NCI-H1694 treated with DMSO at 0.1 percent for 48 hours (cell line): ENCODE data around the gene ZNF83.
"Not testable (repeated sequence)": the region's sequence is repeated elsewhere in the genome, so short reads cannot be mapped to it uniquely, and the experiment has no call there.

Source experiments
- DNase-seq: peaks from one replicate; lab custom pipeline; 2025; lab: John Stamatoyannopoulos, UW

ZNF83 gene

DNA sequence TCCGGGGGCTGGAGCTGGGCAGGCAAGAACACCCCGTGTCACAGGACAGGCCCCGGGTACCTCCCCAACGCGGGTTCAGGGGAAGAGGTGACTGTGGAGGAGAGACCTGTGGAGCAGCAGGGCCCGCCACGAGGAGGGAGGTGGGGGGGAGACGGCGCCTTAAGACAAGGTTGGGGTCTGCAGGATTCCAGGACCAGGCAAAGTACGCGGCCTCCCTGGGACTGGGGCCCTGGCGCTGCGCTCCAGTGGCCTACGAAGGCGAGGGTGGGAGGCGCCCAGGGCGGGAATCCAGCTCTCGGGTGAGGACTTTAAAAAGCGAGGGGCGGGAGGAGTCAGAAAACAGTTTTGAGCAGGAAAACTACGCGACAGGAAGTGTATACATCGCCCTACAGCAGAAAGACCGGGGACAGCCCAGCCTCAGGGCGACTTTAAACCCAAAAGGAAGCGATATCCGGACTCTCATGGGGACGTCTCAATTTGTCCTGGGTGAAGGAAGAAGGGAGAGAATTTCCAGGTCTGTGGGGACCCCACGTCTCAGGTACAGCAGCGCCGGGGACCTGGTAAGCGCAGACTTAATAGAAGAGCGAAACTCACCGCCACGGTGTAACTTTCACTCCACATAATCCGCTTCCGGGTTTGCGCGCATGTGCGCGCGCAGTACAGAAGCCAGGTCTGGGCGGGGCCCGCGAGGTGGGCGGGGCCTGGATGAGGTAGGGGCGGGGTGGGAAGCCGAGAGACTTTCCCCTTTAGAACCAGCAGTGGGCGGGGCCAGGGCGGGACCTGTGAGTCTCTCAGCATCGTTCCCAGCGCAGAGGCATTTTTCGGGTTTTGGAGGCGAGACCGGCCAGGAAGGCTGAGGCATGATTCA is at the start of gene ZNF83:
Gene ZNF83, minus strand, starts transcription at position 638 of the 868 bp plus-strand sequence.
- DNase-seq, result no peak

DNA sequence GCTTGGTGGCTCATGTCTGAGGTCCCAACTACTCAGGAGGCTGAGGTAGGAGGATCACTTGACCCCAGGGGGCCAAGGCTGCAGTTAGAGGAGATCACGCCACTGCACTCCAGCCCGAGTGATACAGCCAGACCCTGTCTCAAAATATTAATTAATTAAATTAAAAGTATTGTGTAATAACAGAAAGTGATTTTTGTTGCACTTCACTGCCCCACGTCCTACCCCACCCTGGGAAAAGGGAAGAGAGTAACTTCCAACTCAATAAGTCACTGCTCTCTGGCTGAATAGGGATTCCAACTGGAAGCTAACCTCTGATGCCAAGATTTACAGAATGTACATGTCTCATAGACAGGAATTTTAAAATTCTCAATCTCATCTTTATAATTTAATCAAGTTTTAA is 49.5 kb upstream of the ZNF83 start:
- no peak for DNase-seq

DNA sequence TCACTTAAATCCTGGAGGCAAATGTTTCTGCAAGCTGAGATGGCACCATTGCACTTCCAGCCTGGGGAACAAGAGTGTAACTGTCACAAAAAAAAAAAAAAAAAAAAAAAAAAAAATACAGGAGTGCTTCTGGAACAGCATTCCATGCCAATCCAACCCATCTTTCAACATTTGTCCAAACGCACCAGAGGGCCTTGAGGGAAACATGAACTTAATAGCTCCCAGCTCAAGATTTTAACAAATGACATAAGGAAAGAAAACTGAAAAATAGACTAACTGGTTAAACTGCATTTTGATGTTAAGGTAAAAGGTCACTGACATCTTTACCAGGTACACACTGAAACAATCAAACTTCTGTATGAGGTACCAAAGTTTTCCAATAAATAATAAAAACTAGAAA is 47.7 kb upstream of the ZNF83 start:
- DNase-seq, result no peak

DNA sequence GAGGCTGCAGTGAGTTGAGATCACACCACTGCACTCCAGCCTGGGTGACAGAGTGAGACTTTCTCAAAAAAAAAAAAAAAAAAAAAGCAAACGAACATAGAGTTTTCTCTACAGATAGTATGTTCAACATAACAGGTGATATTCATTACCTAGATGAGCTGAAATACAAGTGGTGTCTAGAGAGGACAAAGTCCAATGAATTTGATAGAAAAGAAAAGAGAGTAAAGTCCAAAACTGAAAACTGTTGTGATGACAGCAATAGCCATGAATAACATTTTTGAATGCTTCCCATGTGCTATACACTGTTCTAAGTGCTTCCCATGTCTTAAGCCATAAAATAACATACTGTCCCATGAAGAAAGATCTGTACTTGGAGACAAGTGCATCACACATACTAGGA is 43.1 kb upstream of the ZNF83 start:
- not testable (repeated sequence) for DNase-seq

DNA sequence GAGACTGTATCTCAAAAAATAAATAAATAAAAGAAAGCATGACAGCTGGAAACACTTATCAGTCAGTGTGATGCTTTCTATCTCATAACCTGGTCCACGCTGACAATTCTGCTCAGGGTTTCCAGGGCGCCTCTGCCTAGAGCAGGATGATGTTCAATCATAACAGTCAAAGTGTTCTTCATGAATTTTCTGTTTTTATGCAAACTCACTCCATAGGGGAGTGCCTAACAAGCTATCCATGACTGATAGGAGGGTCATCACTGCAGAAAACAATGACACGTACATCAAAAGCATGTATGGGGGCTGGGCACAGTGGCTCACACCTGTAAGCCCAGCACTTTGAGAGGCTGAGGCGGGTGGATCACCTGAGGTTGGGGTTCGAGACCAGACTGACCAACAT is 41.4 kb upstream of the ZNF83 start:
- no peak for DNase-seq

DNA sequence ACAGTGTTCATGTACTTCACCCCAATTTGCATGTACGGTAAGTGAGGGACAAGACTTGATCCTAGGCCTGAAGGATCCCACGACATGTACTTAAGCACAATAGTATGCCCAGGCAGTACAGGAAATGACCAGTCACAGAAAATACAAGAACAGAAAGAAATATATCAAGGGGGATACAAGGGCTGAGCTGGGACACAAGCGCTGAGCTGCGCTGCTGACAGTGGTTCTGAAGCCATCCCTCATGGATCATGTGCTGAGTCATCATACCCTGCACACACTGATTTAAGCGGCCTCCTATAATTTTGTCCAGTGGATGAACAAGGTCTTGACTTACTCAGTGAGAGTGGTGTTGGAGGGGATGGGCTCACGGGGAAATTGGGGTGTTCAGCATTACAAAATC is 37.1 kb upstream of the ZNF83 start:
- not testable (repeated sequence) for DNase-seq

DNA sequence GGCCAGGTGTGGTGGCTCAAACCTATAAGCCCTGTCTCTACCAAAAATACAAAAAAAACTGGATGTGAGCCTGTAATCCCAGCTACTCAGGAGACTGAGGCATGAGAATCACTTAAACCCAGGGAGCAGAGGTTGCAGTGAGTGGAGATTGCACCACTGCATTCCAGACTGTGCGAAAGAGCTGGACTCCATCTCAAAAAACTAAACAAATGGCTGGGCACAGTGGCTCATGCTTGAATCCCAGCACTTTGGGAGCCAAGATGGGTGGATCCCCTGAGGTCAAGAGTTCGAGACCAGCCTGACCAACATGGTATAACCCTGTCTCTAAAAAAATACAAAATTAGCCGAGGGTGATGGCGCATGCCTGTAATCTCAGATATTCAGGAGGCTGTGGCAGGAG is 34.9 kb upstream of the ZNF83 start:
- no peak for DNase-seq

DNA sequence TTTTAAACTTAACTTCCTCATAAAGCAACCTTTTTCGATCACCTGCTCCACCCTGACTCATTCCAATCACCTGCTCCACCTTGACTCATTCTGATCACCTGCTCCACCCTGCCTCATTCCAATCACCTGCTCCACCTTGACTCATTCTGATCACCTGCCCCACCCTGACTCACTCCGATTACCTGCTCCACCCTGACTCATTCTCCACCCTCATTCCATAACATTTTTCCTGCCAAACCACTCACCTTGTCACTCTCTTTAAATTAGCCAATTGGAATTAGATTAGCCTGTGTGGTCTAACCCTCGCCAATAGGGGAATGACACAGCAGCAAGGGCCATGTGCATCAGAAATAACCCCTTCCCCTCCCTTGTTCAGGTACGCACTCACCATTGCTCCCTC is 31.9 kb upstream of the ZNF83 start:
- DNase-seq, result no peak

DNA sequence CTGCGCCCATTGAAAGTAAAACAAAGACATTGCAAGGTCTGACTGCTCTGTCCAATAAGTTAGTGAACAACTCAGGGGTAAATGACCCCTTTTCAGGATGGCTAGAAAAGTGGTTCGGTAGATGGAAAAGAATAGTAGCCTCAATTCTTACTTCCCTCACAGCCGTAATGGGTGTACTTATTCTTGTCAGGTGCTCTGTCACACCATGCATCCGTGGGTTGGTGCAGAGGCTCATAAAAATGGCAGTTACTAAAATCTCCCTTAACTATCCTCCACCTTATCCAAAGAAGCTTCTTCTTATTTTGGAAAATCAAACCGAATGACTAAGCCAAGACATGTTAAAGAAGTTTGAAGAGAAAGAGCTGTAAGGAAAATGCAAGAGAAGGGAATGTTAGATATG is 31.4 kb upstream of the ZNF83 start:
- no peak for DNase-seq

DNA sequence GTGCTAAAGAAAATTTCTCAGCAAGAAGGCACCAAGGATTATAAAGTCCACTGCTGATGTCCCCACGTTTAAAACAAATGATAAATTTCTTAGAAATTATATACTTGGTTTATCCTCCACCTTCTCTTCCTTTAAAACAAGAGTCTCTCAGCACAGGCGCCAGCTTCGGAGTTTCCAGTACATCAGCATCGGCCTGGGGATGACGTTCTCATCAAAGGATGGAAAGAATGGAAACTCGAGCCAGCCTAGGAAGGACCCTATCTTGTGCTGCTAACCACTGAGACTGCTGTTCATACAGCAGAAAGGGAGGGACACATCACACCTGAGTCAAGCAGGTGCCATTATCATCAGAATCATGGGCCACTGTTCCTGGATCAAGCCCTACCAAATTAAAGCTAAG is 29.8 kb upstream of the ZNF83 start:
- DNase-seq, result no peak

DNA sequence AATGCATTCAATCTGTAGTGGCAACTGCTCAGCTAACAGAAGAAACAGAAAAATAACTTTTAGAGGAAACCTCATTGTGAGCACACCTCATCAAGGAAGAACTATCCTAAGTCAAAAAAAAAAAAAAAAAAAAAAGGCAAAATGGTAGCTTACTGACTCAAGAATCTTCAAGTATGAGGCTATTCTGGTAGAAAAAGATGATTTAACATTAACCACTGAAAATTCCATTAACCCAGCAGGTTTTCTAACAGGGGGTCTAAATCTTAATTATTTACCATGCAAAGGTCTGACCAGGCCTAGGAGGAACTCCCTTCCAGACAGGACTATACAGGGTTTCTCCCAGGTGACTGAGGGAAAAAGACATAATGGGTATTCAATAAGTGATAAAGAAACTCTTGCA is 28.4 kb upstream of the ZNF83 start:
- DNase-seq, result no peak

DNA sequence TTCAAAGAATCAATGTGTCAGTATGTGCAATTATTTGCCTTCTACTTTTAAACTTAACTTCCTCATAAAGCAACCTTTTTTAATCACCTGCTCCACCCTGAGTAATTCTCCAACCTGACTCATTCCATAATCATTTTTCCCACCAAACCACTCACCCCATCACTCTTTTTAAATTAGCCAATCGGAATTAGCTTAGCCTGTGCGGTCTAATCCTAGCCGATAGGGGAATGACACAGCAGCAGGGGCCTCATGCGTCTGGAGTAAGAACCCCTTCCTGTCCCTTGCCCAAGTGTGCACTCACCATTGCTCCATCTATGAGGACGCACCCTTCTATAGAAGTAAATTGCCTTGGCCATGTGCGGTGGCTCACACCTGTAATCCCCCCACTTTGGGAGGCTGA is 27.4 kb upstream of the ZNF83 start:
- no peak for DNase-seq

DNA sequence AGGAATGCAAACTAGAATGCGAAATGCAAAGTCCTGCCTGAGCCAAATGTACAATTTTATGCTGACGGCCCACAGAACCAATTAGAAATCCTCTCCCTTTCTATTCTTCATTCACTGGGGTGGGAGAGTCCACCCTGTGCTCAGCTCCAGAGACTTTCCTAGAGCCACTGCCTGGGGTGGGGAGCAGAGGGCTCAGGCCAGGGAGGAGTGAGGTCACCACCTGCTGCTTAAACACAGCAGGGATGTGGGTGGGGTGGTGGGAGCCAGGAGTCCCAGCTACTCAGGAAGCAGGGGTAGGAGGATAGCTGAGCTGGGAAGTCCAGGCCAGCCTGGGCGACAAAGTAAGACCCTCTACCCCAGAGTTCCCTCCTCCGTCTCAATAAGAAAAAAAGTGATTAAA is 26.9 kb upstream of the ZNF83 start:
- DNase-seq, result no peak

DNA sequence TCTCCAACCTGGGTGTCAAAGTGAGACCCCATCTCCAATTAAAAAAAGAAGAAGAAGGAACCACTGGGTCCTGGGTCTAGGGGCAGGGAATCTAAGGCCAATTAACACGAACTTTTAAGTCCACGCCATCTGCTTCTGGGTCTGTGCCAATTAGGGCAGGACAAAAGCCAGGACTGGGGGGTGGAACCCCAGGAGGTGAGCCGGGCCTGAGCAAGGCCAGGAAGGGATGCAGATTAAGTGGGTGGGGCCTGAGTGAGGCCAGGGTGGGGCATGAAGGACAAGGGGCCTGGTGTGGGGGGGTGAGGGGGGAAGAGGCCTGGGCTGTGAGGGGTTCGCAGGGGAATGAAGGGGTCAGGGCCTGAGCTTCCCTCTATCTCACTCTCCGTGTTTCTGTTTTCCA is 26.3 kb upstream of the ZNF83 start:
- no peak for DNase-seq

DNA sequence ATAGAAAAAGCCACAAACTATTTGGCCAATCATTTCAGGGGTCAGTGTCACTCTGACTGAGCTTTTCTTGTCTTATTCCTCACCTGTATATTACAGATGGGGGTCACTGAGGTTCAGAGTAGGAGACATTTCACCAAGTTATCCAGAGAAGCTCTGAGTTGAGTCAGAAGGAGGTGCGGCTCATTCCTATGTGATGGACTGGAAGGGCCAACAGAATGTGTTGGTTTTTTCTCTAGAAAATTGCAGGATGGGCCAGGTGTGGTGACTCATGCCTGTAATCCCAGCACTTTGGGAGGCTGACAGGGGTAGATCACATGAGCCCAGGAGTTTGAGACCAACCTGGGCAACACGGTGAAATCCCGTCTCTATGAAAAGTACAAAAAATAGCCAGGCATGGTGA is 24.5 kb upstream of the ZNF83 start:
- DNase-seq, result no peak

DNA sequence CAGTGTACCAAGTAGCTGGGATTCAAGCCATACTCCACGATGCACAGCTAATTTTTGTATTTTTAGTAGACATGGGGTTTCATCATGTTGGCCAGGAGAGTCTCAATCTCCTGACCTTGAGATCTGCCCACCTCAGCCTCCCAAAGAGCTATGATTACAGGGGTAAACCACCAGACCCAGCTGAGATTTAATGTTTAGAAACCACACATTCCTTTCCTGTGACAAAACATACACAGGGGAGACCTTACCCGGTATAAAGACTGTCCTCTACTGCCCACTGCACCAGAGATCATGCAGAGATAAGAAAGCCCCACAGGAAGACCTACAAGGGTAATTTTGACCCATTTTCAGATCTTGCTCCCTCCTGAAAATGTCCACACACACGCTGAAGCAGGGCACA is 22.8 kb upstream of the ZNF83 start:
- DNase-seq, result no peak

DNA sequence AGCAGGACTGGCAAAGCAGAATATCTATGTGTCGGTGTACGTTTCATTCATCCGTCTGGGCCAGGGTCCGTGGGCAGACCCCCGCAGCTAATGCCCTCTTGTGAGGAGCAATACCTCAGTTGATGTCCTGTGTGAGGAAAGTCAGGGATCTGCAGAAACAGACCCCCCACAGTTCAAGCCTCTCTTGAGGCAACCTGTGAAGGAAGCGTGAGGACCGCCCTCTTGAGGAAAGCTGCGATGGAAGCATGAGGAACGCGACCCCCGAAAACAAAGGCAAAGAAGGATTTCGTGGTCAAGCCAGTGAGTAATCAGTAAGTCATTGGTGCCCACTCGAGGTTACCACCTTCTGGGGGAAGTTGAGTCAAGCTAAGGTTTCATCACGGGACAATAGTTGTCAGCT is 20.9 kb upstream of the ZNF83 start:
- DNase-seq, result no peak

DNA sequence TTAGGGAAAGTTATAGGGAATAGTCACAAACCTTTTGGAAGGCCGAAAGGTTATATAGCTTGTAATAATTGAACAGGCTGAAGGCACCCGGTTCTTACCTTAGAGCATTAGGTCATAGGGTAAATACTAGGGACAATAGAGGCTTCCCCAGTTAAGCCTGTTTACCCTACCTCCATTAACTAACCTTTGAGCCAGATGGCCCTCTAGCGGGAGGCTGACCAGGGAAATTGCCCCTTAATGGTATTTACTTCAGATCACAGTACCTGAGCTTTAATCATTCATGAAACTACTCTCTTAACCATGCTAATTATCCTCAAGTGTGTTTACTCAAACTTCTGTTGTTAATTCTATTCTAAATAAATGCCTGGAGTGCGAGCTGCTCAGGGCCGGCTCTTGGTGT is 20.4 kb upstream of the ZNF83 start:
- no peak for DNase-seq

DNA sequence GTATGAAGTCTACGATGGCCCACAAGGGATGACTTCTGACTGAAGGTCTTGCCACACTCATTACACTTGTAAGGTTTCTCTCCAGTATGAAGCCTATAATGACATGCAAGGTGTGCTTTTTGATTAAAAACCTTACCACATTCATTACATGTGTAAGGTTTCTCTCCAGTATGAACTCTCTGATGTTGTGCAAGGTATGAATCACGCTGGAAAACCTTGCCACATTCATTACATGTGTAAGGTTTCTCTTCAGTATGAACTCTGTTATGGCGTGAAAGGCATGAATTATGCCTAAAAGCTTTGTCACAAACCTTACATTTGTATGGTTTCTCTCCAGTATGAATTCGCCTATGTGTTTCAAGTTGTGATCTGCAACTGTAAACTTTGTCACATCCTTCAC is 15.0 kb upstream of the ZNF83 start:
- DNase-seq, result no peak

DNA sequence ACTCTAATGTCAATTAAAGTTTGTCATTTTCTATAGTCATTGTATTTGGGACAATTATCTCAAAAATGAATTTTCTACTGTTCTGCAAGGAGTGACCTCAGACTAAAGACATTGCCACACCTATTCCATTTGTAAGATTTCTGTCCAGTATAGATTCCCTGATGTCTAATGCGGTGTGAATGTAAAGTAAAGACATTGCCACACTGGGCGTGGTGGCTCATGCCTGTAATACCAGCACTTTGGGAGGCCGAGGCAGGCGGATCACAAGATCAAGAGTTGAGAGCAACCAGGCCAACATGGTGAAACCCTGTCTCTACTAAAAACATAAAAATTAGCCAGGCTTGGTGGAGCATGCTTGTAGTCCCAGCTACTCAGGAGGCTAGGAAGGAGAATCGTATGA is 13.8 kb upstream of the ZNF83 start:
- no peak for DNase-seq

DNA sequence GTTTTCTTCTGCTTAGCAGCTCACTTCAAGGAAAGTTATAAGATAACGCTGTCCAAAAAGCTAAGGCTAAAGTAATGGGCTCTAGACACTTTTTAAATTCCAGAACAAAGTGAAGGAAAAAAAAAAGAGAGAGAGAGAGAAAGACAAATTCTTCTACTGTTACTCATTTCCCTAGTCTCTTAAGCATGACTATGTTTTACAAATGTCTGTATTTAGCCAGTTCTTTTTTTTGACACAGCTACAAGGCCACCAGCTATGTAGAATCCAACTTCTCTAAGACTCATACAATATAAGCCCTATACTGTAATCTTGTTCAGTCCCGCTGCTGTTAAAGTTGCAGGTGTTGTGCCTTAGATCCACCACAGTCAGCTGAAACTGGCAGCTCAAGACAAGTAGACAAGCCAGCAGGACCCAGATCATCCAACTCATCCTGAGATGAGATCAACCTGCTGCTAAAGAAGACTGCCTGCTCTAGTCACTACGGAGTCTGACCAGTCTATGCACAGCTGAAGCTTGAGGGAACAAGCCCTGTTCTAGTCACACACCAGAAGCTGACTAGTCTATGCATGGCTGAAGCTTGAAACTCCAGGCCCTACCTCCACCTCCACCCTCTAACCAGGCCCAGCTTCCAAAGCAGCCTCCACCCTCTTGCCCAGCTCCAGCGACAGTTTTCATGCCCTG is 10.3 kb upstream of the ZNF83 start:
- DNase-seq, result no peak

DNA sequence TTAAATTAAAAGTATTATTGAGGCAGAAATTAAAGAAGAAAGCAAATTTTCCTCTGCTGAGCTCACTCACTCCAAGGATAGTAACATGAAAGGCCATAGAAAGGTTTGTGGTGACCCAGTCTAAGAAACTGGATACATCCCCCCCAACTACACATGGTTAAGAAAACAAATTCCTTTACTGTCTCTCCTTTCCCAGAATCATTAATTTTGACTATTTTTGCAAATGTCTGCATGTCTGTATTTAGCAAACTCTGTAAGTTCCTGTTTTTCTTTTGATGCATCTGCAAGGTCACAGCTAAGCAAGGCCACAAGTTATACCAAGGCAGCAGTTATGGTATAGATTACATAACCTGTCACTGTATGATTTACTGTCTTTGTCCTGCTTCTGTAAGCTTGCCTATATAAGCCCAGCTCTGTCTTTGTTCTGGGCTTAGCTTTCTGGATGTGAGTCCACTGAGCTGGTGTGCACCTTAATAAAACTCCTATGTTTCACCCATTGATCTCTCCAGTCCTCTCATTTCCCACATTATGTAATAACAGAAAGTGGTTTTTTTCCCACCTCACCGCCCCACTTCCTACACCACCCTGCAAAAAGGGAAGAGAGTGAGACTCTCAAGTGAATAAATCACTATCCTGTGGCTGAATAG is 8.5 kb upstream of the ZNF83 start:
- DNase-seq, result no peak

DNA sequence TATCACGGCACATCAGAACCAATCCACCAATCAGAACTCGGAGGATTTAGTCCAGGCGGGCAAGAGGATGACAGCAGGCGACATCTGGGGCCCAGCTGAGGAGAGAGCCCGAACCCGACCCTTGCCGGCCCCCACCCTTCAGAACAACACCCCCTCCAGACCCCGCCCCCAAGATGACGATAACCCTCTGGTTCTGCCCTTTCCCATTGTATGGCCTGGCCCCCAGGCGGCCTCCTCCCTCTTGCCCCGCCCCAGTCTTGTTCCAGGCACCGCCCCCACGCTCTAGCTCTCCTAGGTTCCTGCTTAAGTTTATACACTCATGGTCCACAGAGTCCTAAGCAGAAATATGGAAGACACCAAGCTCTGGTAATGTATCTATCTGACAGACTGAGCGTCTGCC is 2.8 kb upstream of the ZNF83 start:
- DNase-seq, result no peak
